ENCODE results near the gene PTPRCAP.

Gene PTPRCAP

DNA sequence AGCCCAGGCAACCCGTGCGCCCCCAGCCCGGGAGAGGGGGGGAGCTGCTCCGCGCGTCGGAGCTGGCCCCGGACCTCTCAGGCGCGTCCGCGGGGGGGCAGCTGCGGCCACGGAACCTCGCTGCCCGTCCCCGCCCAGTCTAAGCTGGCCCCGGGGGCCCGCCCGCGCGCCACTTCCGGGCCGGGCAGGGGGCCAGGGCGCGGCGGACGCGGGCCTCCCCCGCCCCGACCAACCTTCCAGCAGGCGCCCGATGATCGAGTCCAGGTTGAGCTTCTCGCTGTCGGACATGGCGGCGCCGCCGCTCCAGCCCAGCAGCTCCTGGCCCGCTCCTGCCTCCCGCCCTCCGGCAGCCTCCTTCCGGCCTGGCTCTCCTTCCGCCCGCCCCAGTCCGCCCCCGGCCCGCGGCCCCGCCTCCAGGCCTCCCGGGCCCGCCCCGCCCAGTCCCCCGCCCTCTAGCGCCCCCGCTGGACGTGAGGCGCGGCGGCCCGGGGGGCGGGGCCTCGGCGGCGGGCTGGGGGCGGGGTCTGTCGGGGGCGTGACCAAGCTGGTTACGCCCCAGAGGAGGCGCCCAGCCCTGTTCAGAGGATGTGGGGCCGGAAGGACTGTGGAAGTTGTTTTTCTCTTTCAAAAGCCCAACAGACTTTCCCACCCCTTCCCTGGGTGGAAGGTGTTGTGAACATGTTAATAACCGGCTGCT lies 35.8 kb downstream of the PTPRCAP start, which contains the start of gene PPP1CA:
Gene PPP1CA, minus strand, starts transcription at position 364 of the 697 bp plus-strand sequence. Its CDS starts 76 bp downstream, at position 288.
- intact Hi-C loops (cut with DNase I; ENCODE audit: low total_unique reads): loop anchor here (2.0 to 5.0 kb wide), 2 partner anchors 66 to 101 kb away; partner anchors contain the start of gene TMEM134
- peak; percentile 82 to 95 for DNase-seq
- H3K27ac ChIP-seq: peak within 1 kb of the TSS; percentile 91 to 95
- peaks cover 0 to 29% of the 10 kb centered on the region in 2 donors for H3K27me3 ChIP-seq
- TF ChIP-seq, protein P1, sequence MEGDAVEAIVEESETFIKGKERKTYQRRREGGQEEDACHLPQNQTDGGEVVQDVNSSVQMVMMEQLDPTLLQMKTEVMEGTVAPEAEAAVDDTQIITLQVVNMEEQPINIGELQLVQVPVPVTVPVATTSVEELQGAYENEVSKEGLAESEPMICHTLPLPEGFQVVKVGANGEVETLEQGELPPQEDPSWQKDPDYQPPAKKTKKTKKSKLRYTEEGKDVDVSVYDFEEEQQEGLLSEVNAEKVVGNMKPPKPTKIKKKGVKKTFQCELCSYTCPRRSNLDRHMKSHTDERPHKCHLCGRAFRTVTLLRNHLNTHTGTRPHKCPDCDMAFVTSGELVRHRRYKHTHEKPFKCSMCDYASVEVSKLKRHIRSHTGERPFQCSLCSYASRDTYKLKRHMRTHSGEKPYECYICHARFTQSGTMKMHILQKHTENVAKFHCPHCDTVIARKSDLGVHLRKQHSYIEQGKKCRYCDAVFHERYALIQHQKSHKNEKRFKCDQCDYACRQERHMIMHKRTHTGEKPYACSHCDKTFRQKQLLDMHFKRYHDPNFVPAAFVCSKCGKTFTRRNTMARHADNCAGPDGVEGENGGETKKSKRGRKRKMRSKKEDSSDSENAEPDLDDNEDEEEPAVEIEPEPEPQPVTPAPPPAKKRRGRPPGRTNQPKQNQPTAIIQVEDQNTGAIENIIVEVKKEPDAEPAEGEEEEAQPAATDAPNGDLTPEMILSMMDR (IDR thresholded peaks at IDR 0.05): peak; percentile 43 to 44
- H3K4me3 ChIP-seq: peak within 1 kb of the TSS; percentile 89
- H3K9me3 ChIP-seq: no peaks in the 10 kb centered on the region
- H3K4me1 ChIP-seq: peaks cover 0 to 31% (median 25%) of the 10 kb centered on the region in 4 donors
- peaks cover 21 to 34% (median 33%) of the 10 kb centered on the region in 3 donors for H3K36me3 ChIP-seq

DNA sequence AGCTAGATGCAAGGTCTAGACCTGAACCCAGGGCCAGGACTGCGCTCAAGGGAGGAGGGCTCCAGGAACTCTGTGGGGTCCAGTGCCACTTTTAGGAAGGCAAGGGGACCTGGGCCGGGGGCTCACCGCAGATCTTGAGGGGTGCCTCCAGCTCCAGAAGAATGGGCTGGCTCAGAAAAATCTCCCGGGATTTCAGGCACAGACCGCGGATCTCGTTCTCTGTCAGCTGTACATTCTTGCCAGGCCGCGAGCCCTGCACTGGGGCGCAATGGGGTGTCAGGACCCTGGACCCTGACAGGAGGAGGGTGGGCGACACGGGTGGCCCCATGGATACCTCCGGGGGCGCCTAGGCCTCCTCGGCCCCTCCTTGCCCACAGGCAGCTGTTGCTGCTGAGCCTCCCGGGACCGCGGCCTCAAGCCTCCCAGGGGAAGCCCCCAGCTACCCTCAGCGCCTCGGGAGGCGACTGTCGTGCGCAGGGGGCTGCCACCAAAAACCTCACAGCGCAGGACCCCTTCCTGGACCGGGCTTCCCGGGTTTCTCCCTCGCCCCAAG lies 36.5 kb downstream of the PTPRCAP start:
- H3K27me3 ChIP-seq: peaks cover 0 to 23% of the 10 kb centered on the region in 2 donors
- H3K36me3 ChIP-seq: peaks cover 21 to 39% (median 38%) of the 10 kb centered on the region in 3 donors
- intact Hi-C loops (cut with DNase I; ENCODE audit: low total_unique reads): loop anchor here (5.0 kb wide), 1 partner anchor 66 kb away; the partner anchor contains the start of gene TMEM134
- peak overlapping the region; percentile 89 for H3K4me3 ChIP-seq
- DNase-seq: no peak
- H3K9me3 ChIP-seq: no peaks in the 10 kb centered on the region
- peak overlapping the region; percentile 91 to 95 for H3K27ac ChIP-seq
- H3K4me1 ChIP-seq: peaks cover 0 to 31% (median 25%) of the 10 kb centered on the region in 4 donors
- TF ChIP-seq, protein P1 (IDR thresholded peaks at IDR 0.05): no peak

DNA sequence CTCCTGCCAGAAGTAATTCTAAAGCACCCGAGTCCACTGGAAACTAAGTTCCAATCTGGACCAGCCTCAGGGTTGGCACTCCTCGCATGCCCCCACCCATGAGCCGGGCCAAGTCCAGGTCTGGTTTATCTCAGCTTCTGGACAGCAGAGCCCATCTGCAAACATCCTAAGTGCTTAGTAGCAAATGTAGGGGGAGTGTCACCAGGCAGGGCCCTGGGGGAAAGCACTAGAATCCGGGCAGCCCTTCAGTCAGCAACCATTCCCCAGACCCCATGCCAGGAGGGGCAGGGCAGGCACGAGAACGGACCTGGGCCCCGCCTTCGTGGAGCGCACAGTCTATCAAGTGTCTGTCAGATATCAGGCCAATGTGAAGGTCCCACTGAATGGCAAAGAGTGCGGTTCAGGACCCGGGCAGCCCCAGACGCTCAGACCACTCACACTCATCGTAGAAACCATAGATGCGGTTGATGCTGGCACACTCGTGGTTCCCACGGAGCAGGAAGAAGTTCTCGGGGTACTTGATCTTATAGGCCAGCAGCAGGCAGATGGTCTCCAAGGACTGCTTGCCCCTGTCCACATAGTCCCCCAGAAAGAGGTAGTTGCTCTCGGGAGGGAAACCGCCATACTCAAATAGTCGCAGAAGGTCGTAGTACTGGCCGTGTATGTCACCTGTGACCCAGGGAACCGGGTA lies 37.1 kb downstream of the PTPRCAP start:
- H3K27ac ChIP-seq: peak overlapping the region; percentile 91 to 95
- intact Hi-C loops (cut with DNase I; ENCODE audit: low total_unique reads): loop anchor here (5.0 kb wide), 1 partner anchor 67 kb away; the partner anchor contains the start of gene TMEM134

DNA sequence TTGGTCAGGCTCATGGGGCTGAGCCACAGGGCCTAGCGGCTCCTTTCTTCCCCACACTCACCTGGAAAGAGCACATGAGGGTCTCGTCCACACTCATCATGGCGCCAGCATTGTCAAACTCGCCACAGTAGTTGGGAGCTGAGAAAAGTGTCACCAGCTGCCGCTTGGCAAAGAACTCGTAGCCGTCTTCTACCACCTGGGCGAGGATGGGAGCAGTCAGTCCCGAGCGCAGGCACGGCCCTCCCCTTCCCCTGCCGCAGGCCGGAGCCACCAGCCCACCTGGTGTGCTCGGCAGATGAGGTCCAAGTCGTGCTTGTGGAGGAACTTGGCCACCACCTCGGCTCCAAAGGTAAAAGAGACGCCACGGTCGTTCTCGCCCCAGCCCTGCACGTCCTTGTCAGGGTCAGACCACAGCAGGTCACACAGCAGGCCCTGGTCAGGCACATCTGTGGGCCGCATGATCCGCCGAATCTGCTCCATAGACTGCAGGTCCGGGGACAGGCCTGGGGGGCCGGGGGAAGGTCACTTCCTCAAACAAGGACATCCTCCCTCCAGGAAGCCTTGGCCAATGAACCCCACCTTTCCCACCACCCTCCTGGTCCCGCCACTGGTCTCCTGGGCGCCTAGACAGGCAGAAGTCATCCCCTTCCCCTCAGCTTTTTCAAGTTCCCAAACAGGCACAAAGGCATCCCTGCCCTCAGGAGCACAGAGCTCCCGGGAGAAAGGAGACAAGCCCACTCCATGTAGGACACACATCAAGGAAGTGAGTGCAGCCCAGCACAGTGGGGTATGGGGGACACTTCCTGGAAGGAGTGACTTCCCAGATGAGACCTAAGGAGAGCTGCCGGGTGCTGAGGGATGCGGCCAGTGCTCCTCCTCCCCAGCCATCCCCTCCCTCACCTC lies 38.6 kb downstream of the PTPRCAP start:
- TF ChIP-seq, protein P1 (IDR thresholded peaks at IDR 0.05): no peak
- no peak overlapping the region for H3K27ac ChIP-seq
- intact Hi-C loops (cut with DNase I; ENCODE audit: low total_unique reads): no loop called here
- peaks cover 21 to 53% (median 43%) of the 10 kb centered on the region in 3 donors for H3K36me3 ChIP-seq
- no peak for DNase-seq
- no peaks in the 10 kb centered on the region for H3K9me3 ChIP-seq
- peaks cover 0 to 31% (median 25%) of the 10 kb centered on the region in 4 donors for H3K4me1 ChIP-seq
- peaks cover 0 to 3% of the 10 kb centered on the region in 2 donors for H3K27me3 ChIP-seq
- H3K4me3 ChIP-seq: no peak overlapping the region

More for the DNA sequence above, 37.1 kb downstream of the PTPRCAP start:
- H3K4me1 ChIP-seq: peaks cover 0 to 31% (median 25%) of the 10 kb centered on the region in 4 donors
- peak overlapping the region; percentile 89 for H3K4me3 ChIP-seq
- no peaks in the 10 kb centered on the region for H3K9me3 ChIP-seq
- TF ChIP-seq, protein P1 (IDR thresholded peaks at IDR 0.05): no peak
- H3K27me3 ChIP-seq: peaks cover 0 to 17% of the 10 kb centered on the region in 2 donors
- DNase-seq: no peak
- peaks cover 21 to 44% (median 43%) of the 10 kb centered on the region in 3 donors for H3K36me3 ChIP-seq

Measured in tibial artery (tissue), 4 donors.